CMK (cell line): ENCODE measurements around the gene DHCR24.
"Not testable (repeated sequence)": the region's sequence is repeated elsewhere in the genome, so short reads cannot be mapped to it uniquely, and the experiment has no call there.

Experiments
- DNase-seq: peaks from one replicate; pipeline ENCODE4 v3.0.0-alpha.2; 2010; ENCODE audit warnings: low read depth

DHCR24 gene, protein sequence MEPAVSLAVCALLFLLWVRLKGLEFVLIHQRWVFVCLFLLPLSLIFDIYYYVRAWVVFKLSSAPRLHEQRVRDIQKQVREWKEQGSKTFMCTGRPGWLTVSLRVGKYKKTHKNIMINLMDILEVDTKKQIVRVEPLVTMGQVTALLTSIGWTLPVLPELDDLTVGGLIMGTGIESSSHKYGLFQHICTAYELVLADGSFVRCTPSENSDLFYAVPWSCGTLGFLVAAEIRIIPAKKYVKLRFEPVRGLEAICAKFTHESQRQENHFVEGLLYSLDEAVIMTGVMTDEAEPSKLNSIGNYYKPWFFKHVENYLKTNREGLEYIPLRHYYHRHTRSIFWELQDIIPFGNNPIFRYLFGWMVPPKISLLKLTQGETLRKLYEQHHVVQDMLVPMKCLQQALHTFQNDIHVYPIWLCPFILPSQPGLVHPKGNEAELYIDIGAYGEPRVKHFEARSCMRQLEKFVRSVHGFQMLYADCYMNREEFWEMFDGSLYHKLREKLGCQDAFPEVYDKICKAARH

DNA sequence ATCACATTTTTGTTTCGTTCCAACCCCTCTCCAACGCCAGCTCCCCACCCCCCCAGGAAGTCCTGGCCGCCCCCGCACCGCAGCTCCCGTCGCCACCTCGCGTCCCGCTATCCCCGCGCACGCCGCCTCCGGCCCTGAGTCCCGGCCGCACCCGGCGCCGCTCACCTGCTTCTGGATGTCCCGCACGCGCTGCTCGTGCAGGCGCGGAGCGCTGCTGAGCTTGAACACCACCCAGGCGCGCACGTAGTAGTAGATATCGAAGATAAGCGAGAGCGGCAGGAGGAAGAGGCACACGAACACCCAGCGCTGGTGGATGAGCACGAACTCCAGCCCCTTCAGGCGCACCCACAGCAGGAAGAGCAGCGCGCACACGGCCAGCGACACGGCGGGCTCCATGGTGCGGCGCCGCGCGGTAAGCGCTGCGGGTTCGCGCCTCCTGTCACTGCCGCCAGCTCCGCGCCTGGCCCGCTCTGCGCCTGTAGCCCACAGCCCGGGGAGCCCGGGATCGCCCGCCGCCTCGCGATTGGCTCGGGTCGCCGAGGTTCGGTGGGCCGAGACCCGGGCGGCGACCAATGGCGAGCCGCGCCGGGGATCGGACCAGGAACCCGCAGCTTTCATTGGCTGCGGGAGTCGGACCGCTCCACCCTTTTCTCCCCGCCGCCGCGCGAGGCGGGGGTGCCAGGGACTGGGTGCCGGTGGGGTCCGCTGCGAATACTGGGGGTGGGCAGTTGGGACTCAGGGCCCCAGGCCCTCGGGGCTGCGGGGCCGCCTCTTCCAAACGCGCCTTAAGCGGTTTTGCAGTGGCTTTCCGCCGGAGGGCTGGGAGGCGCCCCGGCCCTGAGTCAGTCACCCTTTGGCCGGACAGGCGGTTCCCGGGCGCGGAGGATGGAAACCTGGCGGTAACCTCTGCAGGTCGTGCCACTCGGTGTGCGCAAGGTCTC, at the start of gene DHCR24:
DHCR24 (minus strand) TSS at position 472 of the 941 bp plus-strand sequence; CDS start at position 396, 76 bp downstream.
- DNase-seq, result peak; percentile 77

DNA sequence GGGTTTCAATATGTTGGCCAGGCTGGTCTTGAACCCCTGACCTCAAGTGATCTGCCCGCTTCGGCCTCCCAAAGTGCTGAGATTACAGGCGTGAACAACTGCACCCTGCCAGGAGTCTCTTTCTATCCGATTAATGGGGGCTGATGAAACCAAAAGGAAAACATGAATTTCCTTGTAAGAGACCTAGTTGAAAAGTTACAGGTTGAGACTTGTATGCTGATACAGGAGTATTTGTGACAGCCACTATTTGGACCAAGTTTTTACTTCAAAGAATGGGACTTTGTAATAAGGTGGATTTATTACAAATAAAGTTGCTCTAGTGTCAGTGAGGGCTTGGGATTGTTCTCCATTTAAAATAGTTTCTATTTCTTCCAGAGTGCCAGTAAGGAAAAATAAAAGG, 49.8 kb upstream of the DHCR24 start:
- DNase-seq, result no peak

DNA sequence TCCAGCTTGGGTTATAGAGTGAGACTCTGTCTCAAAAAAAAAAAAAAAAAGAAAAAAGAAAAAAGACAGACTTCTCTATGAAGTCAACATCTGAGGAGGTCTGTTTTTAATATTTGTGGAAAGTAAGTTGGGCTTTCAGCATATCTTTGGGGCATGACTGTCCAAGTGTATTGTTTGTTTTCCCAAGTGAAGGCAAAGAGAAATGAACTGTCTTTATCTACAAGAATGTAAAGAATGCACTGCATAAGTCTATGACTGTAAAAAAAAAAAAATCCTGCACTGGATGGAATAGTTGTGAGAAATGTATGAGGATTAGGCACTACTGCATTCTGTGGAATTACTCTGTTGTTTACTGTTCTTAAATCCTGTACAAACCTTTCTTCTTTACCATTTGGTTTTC, 47.9 kb upstream of the DHCR24 start:
- no peak for DNase-seq

DNA sequence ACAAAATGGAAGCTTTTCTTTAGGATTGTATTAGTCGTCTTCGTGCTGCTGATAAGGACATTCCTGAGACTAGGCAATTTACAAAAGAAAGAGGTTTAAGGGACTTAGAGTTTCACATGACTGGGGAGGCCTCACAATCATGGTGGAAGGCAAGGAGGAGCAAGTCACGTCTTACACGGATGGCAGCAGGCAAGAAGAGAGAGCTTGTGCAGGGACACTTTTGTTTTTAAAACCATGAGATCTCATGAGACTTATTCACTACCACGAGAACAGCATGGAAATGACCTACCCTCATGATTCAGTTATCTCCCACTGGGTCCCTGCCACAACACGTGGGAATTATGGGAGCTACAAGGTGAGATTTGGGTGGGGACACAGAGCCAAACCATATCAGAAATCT, 47.1 kb upstream of the DHCR24 start:
- not testable (repeated sequence) for DNase-seq

DNA sequence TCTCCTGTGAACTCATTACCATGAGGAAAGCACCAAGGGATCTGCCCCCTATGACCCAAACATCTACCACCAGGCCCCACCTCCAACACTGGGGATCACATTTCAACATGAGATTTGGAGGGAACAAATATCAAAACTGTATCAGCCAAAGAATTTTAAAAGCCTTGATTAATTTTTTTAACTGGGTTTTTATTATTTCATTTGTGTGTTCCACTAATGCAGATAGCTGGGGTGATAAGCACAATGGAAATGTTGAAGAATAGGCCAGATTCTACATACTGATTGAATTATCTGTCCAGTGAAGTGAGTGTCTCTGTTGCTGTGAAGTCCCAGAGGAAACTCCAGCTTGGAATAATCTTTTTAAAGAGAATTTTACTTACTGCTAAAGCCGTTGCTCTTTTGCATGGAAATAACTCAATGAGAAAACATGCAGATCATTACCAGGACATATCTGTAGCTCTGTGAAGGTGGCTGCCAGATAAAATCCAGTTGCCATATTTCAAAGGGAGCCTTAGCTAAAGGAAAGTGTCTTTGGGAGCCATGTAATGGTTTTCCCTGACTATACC, 44.4 kb upstream of the DHCR24 start:
- DNase-seq, result no peak

DNA sequence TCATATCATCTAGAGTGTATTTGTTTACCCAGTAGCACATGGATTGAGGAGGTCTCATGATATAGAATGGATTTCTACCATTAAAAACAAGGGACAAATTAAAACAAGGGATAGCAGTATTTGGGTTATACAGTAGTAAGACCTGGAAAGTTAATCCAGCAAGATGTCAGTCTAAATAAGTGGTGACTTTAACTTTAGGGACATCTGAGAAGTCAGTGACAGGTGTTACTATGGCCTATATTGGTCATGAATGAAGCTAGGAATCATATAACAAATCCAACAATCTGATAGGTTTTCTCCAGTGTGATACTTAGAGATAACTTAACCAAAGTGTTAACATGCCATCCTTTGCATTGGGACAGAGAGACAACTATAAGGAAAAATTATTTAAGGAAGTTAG, 42.7 kb upstream of the DHCR24 start:
- no peak for DNase-seq

DNA sequence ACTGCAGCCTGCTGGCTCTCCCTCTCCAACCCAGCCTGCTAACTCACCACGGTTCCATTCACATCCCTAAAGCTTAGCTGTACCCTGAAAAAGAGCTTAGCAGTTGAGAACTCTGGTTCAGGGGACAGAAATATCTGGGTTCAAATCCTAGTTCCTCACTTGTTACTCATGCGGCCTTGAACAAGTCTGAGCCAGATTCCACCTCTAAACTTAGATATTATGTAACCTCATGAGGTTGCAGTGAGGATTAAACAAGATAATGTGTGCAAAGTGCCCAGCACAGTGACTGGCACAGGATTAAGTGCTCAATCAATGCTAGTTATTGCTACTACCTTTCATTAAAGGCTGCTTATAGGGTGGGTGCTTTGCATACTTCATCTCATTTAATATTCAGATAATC, 41.3 kb upstream of the DHCR24 start:
- DNase-seq, result no peak

DNA sequence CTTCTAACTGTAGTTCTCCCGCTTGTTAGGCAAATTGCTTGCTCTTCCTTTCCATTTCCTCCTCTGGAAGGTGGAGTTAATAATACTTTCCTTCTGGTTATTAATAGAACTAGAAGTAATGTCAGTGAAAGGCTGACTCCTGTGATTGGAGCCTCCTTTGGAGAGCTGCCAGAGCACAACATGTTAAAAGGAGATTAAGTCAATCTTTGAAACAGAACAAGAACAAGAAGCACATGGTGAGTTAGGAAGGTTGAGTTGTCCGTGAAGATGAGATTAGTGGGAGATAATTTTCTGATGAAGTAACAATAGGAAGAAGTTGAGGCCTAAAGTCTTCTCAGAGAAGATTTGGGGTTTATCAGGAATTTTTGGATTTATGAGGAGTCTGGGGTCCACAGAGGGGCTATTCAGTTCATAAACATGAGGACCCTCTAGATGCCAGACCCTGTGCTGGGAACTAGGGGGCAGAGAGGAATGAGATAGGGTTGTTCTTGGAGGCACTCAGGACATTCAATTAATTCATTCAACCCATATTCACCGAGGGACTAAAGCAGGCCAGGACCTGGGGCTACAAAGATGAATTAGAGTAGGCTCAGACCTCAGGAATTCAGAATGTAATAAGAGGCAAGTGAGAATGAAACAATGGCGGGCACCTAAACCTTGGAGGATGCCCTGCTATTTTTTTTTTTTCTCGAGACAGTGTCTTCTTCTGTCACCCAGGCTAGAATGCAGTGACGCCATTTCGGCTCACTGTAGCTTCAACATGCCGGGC, 40.7 kb upstream of the DHCR24 start:
- peak; percentile 3 for DNase-seq

DNA sequence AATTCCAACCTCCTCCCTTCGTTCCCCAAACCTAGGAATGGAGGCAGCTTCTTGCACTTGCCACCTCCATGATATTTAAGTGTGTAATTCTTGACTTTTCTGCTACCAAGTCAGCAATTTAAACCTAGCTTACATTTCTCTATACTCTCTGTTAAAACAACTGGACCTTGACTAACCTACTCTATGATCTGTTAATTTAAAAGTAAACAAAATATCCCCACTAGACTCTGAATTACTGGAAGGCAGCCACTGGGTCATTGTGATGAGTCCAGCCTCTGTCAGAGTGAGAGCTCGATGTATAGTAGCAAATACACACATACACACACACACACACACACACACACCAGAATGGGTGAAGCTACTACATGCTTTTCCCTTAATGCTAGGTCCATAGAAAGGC, 40.0 kb upstream of the DHCR24 start:
- no peak for DNase-seq

DNA sequence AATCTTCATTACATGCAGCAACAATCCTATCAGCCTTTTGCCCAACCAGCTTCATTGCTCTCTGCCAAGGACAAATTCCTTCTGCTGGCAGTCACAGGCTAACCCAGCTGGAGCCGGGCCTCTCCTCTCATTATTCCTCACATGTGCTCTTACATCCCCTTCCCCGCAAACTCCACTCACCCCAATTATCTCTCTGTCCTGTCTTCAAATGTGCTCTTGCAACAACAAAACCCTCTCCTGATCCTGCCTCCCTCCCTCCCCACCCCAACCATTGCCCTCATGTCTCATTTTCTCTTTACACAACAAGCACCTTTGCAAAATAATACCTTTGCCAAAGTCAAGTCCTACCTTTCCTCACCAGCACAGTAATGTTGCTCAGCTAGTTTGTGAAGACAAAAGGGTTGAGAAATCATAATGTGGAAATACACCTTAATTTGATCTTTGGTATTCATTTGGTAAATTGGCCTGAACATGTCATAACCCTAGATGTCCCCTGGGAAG, 36.0 kb upstream of the DHCR24 start:
- DNase-seq, result no peak

DNA sequence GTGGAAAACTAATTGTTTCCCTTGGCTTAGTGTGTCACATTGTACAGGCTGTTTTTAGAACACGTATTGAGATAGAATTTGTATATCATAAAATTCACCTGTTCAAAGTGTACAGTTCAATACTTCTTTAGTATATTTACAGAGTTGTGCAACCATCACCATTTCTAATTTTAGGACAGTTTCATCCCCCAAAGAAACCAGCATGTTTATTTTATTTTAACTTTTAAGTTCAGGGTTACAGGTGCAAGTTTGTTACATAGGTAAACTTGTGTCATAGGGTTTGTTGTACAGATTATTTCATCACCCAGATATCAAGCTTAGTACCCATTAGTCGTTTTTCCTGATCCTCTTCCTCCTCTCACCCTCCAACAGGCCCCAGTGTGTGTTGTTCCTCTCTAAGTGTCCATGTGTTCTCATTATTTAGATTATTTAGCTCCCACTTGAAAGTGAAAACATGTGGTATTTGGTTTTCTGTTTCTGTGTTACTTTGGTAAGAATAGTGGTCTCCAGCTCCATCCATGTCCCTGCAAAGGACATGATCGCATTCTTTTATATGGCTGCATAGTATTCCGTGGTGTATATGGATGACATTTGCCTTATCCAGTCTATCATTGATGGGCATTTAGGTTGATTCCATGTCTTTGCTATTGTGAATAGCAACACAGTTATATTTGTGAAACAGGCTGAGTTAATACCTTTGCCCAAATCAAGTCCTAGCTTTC, 35.2 kb upstream of the DHCR24 start:
- no peak for DNase-seq

DNA sequence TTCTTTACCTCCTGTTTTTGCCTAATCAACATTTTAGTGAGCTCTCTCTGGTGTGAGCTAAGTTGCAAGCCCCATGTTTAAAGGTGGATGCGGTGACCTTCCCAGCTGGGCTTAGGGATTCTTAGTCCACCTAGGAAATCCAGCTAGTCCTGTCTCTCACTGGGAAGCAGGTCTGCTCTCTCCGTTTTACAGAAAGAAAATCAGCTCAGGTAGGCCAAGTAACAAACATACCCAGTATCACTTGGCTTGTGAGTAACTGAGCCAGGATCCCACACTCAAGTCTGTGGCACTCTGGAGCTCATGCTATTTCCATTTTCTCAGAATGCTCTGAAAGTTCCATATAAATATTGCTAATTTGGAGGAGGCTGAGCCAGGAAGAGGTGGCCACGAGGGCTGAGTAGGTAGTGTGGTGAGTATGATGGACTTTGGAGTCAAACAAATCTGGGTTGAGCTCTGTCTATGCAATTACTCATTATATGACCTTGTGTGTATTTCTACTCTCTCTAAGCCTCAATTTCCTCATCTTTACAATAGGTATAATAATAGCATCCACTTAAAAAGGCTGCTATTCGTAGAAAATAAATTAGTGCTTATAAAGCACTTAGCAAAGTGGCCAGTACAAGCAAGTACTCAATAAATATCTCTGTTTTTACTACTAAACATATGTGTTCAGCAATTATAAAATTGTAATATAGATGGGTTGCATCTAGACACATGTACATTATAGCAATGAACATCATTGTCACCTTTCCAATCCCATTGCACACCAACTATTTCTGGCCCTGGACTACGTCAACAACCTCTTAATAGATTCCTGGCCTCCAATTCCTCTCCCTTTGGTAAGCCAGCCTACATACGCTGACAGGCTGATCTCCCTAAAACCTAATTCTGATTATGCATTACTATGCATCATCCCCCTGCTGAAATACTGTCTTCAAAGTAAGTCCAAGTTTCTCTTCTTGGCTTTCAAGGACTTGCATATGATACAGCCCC, 32.7 kb upstream of the DHCR24 start:
- no peak for DNase-seq

DNA sequence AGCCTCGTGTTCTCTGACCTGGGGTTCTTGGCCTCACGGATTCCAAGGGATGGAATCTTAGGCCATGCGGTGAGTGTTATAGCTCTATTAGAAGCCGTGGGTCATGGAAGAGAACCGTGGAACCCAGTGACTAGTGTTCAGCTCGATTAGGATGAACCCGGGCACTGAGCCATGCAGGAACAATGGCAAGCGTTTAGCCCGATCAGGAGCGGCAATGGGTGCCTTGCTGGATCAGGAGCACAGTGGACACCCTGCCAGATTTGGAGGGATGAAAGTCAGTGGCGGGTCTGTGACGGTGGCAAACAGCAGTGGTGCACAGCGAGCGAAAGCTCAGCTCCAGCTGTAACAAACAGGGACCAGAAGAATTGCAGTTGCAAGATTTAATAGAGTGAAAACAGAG, 24.1 kb upstream of the DHCR24 start:
- not testable (repeated sequence) for DNase-seq

DNA sequence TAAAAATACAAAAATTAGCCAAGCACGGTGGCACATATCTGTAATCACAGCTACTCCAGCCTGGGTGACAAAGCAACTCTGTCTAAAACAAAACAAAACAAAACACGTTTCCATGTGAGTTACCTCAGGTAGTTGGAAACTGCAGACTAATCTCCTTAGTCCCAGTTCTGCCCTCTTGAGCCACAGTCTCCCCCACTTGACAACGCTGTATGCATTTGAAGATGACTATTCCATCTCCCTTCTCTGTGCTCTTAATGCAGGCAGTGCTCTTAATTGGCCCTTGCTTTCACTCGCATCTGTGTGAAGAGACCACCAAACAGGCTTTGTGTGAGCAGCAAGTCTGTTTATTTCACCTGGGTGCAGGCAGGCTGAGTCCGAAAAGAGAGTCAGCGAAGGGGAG, 19.6 kb upstream of the DHCR24 start:
- no peak for DNase-seq

DNA sequence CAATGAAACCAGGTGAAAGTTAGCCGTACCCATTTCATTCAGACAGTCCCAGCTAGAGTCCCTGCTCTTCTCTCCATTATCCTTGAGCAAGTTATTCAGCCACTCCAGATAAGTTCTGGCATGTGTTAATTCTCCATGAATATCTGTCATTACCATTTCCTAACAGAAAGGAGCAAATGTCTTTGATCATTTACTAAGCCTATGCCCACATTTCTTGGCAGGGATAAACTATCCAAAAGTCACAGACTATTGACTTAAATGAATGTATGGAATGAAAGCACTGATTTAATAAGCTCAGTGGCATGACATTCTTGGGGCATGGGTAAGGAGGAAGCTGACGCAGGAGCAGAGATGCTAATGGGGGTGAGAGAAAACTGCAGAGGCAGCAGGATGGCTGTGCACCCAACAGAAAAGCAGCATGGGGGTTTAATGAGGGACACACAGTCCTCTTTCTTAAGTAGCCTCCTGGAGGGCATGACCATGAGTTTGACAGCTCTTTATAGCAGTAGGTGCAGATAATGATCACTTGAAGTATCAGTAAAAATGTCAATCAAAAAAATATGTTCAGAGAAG, 17.6 kb upstream of the DHCR24 start:
- DNase-seq, result no peak

DNA sequence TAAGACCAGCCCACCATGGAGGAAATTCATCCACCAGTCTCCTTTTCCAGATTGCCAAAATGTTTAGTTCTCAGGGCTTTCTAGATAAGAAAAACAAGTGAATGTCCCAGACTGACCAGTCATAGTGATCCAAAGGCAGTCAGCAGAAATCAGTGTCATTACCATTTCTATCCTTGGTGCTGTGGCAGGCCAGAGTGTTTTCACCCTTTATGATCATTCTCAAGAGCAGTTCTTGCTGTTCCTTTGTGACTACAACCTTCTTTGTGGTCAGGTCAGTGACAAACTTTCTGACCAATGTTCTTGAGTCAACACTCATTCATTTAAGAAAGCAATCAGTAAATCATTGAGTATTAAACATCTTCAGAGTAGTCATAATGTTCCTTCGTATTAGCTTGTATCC, 7.3 kb upstream of the DHCR24 start:
- no peak for DNase-seq

DNA sequence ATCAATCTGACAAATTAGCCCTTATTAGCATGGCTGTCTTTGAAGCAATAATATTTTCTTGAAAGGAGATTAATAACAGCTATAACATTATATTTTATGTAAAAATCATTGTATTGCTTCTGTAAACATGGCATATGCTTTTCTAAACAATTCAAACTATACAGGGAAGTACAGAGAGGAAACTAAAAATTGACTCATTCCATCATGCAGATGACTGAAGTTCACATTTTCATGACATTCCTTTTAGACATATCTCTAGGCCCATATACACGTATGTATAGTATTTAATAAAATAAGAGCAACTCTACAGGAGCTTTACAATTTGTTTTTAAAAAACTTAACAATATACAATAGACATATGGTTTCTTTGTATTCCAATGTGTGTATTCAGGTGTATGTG, 5.6 kb upstream of the DHCR24 start:
- DNase-seq, result no peak

DNA sequence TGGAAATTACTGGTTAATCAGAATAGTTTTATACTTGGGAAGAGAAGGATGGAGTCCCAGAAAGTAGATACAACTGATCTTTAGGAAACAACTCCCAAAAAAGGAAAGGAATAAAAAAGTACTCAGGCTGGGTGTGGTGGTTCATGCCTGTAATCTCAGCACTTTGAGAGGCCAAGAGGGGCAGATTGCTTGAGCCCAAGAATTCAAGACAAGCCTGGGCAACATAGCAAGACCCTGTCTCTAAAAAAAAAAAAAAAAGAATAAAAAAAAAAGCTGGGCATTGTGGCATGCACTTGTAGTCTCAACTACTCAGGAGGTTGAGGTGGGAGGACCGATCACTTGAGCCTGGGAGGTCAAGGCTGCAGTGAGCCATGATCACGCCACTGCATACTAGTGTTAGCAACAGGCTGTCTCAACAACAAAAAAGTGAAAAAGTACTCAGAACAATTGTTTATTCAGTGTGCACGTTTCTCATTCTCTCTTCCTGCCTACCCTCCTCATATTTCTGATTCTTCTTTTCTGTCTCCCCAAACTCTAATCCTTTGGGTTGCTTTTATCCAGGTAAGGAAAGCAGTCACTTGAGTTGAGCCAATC, 2.2 kb upstream of the DHCR24 start:
- no peak for DNase-seq
